ENCODE data around the gene RPS14.

DNA sequence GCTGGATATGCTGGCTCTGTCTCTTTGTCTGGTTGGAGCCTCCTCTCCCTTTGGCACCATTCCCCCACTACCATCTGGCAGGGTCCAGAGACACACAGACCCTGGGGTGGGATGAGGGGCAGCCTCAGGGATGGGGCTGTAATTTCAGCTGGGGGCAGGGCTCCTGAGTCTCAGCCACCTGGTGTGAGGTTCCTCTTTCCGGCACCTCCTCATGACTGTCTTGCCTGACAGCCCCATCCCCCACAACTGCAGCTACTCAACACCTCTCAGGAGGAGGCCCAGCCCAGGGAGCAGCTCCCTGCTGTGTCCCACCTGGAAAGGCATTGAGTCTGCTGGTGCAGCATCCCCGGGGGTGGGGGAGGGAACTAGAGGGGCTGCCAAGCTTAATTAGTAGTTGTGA, 11.7 kb upstream of the RPS14 start:
- no peak for TF ChIP-seq EZH2 (IDR thresholded peaks at IDR 0.05; ENCODE audit: insufficient read depth, poor library complexity, severe bottlenecking)
- TF ChIP-seq EZH2phosphoT487 (IDR thresholded peaks at IDR 0.05; ENCODE audit: insufficient read depth, low read depth): no peak
